ENCODE measurements around the gene PACRG.

PACRG gene

GRCh38 chr6:162868397-162868796 lies 140.6 kb downstream of the PACRG start:
- Histone ChIP-seq H3K4me2 (no peak overlapping the region), H3K79me2 (ENCODE audit: insufficient read depth, low read depth) (no peaks in the 10 kb centered on the region), H2AFZ (ENCODE audit: low read depth) (no peak overlapping the region), H3K4me3 (IDR thresholded peaks at IDR 0.05; ENCODE audit: insufficient read depth, low read depth, low read length) (no peak overlapping the region), H3K4me1 (ENCODE audit: low read depth, poor library complexity, severe bottlenecking) (no peaks in the 10 kb centered on the region), H3K9ac (no peak overlapping the region), H3K36me3 (ENCODE audit: insufficient read depth) (no peaks in the 10 kb centered on the region), H4K20me1 (ENCODE audit: insufficient read depth) (no peaks in the 10 kb centered on the region), H3K27me3 (ENCODE audit: insufficient read depth, low read depth) (no peaks in the 10 kb centered on the region), H3K27ac (no peak overlapping the region)
- TF ChIP-seq, protein P1, sequence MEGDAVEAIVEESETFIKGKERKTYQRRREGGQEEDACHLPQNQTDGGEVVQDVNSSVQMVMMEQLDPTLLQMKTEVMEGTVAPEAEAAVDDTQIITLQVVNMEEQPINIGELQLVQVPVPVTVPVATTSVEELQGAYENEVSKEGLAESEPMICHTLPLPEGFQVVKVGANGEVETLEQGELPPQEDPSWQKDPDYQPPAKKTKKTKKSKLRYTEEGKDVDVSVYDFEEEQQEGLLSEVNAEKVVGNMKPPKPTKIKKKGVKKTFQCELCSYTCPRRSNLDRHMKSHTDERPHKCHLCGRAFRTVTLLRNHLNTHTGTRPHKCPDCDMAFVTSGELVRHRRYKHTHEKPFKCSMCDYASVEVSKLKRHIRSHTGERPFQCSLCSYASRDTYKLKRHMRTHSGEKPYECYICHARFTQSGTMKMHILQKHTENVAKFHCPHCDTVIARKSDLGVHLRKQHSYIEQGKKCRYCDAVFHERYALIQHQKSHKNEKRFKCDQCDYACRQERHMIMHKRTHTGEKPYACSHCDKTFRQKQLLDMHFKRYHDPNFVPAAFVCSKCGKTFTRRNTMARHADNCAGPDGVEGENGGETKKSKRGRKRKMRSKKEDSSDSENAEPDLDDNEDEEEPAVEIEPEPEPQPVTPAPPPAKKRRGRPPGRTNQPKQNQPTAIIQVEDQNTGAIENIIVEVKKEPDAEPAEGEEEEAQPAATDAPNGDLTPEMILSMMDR (conservative IDR thresholded peaks at IDR 0.05; ENCODE audit: low read depth, low read length) = no peak

- no peak overlapping the region for H2AFZ ChIP-seq (ENCODE audit: low read depth)
- H3K79me2 ChIP-seq (ENCODE audit: insufficient read depth, low read depth) = no peaks in the 10 kb centered on the region
- H3K36me3 ChIP-seq (ENCODE audit: insufficient read depth) = no peaks in the 10 kb centered on the region
- H3K27me3 ChIP-seq (ENCODE audit: insufficient read depth, low read depth) = no peaks in the 10 kb centered on the region
- H3K27ac ChIP-seq = no peak overlapping the region
- TF ChIP-seq, protein P1 (conservative IDR thresholded peaks at IDR 0.05; ENCODE audit: low read depth, low read length) = no peak
- no peaks in the 10 kb centered on the region for H4K20me1 ChIP-seq (ENCODE audit: insufficient read depth)
- no peak overlapping the region for H3K4me2 ChIP-seq
- no peak overlapping the region for H3K4me3 ChIP-seq (IDR thresholded peaks at IDR 0.05; ENCODE audit: insufficient read depth, low read depth, low read length)
- H3K9ac ChIP-seq = no peak overlapping the region
- no peaks in the 10 kb centered on the region for H3K4me1 ChIP-seq (ENCODE audit: low read depth, poor library complexity, severe bottlenecking)
These were observed 144.2 kb downstream of the PACRG start for GRCh38 chr6:162871966-162872365.

DNA sequence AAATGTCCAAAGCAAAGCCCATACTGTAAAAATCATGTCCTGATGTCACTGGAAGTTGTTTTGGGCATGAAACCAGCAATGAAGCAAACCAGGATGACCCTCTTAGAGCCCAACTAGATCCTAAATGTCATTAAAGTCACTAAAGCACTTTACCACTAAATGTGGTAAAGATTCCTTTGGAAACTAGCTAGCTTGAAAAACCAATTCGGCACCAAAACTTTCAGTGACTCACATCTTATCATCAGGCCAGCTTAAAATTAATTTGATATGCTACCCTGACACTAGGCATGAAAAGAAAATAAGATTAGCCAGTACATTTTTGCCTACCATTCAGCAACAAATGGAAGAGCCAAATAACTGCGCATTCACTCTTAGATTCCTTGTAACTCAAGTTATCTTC lies 145.8 kb downstream of the PACRG start:
- Histone ChIP-seq H3K4me2 (no peak overlapping the region), H3K36me3 (ENCODE audit: insufficient read depth) (no peaks in the 10 kb centered on the region), H3K27me3 (ENCODE audit: insufficient read depth, low read depth) (no peaks in the 10 kb centered on the region), H3K4me3 (IDR thresholded peaks at IDR 0.05; ENCODE audit: insufficient read depth, low read depth, low read length) (no peak overlapping the region), H3K79me2 (ENCODE audit: insufficient read depth, low read depth) (no peaks in the 10 kb centered on the region), H4K20me1 (ENCODE audit: insufficient read depth) (no peaks in the 10 kb centered on the region), H3K4me1 (ENCODE audit: low read depth, poor library complexity, severe bottlenecking) (no peaks in the 10 kb centered on the region), H3K9ac (no peak overlapping the region), H3K27ac (no peak overlapping the region), H2AFZ (ENCODE audit: low read depth) (no peak overlapping the region)
- TF ChIP-seq, protein P1 (conservative IDR thresholded peaks at IDR 0.05; ENCODE audit: low read depth, low read length) = no peak

DNA sequence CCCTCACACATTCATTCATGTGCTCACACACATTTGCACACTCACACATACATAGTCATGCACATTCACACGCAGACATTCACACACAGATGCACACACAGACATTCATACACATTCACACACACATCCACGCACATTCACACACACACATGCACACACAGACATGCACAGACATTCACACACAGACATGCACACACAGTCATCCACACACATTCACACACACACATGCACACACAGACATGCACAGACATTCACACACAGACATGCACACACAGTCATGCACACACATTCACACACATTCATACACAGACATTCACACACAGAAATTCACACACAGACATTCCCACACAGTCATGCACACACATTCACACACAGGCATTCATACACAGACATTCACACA lies 147.3 kb downstream of the PACRG start:
- H3K27me3 ChIP-seq (ENCODE audit: insufficient read depth, low read depth) = no peaks in the 10 kb centered on the region
- no peak overlapping the region for H3K27ac ChIP-seq
- H2AFZ ChIP-seq (ENCODE audit: low read depth) = no peak overlapping the region
- no peaks in the 10 kb centered on the region for H3K4me1 ChIP-seq (ENCODE audit: low read depth, poor library complexity, severe bottlenecking)
- H3K4me3 ChIP-seq (IDR thresholded peaks at IDR 0.05; ENCODE audit: insufficient read depth, low read depth, low read length) = no peak overlapping the region
- no peaks in the 10 kb centered on the region for H4K20me1 ChIP-seq (ENCODE audit: insufficient read depth)
- no peak overlapping the region for H3K4me2 ChIP-seq
- no peak overlapping the region for H3K9ac ChIP-seq
- no peaks in the 10 kb centered on the region for H3K36me3 ChIP-seq (ENCODE audit: insufficient read depth)
- TF ChIP-seq, protein P1 (conservative IDR thresholded peaks at IDR 0.05; ENCODE audit: low read depth, low read length) = no peak
- H3K79me2 ChIP-seq (ENCODE audit: insufficient read depth, low read depth) = no peaks in the 10 kb centered on the region
